Activated T-helper 1 cell treated with Interleukin-2 at 50 U/mL for 16 hours (primary cell): ENCODE measurements around the gene HELZ.
"Not testable (repeated sequence)": the region's sequence is repeated elsewhere in the genome, so short reads cannot be mapped to it uniquely, and the experiment has no call there.

ENCODE experiments used
- DNase-seq: peaks from one replicate; pipeline ENCODE4 v3.0.0-alpha.2; 2020; ENCODE audit warnings: low read depth

HELZ gene

GRCh38 chr17:67245073-67245693 is at the start of gene HELZ:
Gene HELZ (minus strand): TSS chr17:67245196. CDS start chr17:67218804, 26,392 bp downstream.
- DNase-seq = peak; percentile 60

GRCh38 chr17:67293251-67294203 is 48.5 kb upstream of the HELZ start:
- DNase-seq = peak; percentile 37

GRCh38 chr17:67290711-67291291 is 45.8 kb upstream of the HELZ start:
- DNase-seq = no peak

GRCh38 chr17:67290244-67290643 is 45.2 kb upstream of the HELZ start:
- DNase-seq = no peak

- DNase-seq = no peak
Measured at GRCh38 chr17:67289181-67289876, 44.3 kb upstream of the HELZ start.

- DNase-seq = not testable (repeated sequence)
Measured at GRCh38 chr17:67286826-67287225, 41.8 kb upstream of the HELZ start.

- no peak for DNase-seq
Measured at GRCh38 chr17:67285360-67285759, 40.4 kb upstream of the HELZ start.

- DNase-seq = no peak
Measured at GRCh38 chr17:67283731-67284516, 38.9 kb upstream of the HELZ start.

- no peak for DNase-seq
Measured at GRCh38 chr17:67281743-67282142, 36.7 kb upstream of the HELZ start.

- DNase-seq = no peak
Measured at GRCh38 chr17:67281053-67281452, 36.1 kb upstream of the HELZ start.

GRCh38 chr17:67280279-67280678 is 35.3 kb upstream of the HELZ start:
- no peak for DNase-seq

GRCh38 chr17:67279115-67279514 is 34.1 kb upstream of the HELZ start:
- no peak for DNase-seq

GRCh38 chr17:67278363-67278762 is 33.4 kb upstream of the HELZ start:
- no peak for DNase-seq

GRCh38 chr17:67276075-67276474 is 31.1 kb upstream of the HELZ start:
- DNase-seq = no peak

GRCh38 chr17:67274466-67274865 is 29.5 kb upstream of the HELZ start:
- DNase-seq = no peak

- DNase-seq = no peak
Measured at GRCh38 chr17:67273900-67274299, 28.9 kb upstream of the HELZ start.

GRCh38 chr17:67272312-67273047 is 27.5 kb upstream of the HELZ start:
- no peak for DNase-seq

GRCh38 chr17:67271187-67271586 is 26.2 kb upstream of the HELZ start:
- DNase-seq = not testable (repeated sequence)

GRCh38 chr17:67270416-67270815 is 25.4 kb upstream of the HELZ start:
- no peak for DNase-seq

GRCh38 chr17:67266496-67266895 is 21.5 kb upstream of the HELZ start:
- no peak for DNase-seq
